ENCODE results near the gene TLR3.

GRCh38 chr4:186107947-186108346 lies 39.0 kb downstream of the TLR3 start:
- TF ChIP-seq EZH2 (IDR thresholded peaks at IDR 0.05; ENCODE audit: borderline replicate concordance, low read depth, low read length, severe bottlenecking) = no peak
- TF ChIP-seq CTCF (IDR thresholded peaks at IDR 0.05; ENCODE audit: borderline replicate concordance, extremely low read depth, low read length, poor library complexity, severe bottlenecking) = no peak

Data from DND-41 (cell line).